B cell (primary cell): ENCODE data around the gene CNTNAP2.

Experiments
- CTCF ChIP-seq: fragments of 200-600 bp; IDR thresholded peaks from one replicate; pipeline ENCODE4 v1.8.0; 2022; ENCODE audit warnings: antibody characterized with exemption, mild to moderate bottlenecking
- EZH2 ChIP-seq: IDR thresholded peaks from 2 replicates; pipeline ENCODE4 v1.6.1; 2012; ENCODE audit warnings: borderline replicate concordance, low read depth, mild to moderate bottlenecking, moderate library complexity, low read length; ENCODE audit not compliant: insufficient read depth, poor library complexity, severe bottlenecking

- TF ChIP-seq CTCF (no peak), EZH2 (no peak)
Observed at GRCh38 chr7:146496657-146497056, 380.1 kb downstream of the CNTNAP2 start.
